Mammary epithelial cell (primary cell): ENCODE data around the gene MIOS.

ENCODE experiments used
- EZH2 ChIP-seq: IDR thresholded peaks from 2 replicates; pipeline ENCODE4 v1.6.1; 2012; ENCODE audit warnings: low read length, inconsistent platforms, borderline replicate concordance
- TF ChIP-seq, protein P1 (sequence below), 2 donors: IDR thresholded peaks in 1 of 2; conservative IDR thresholded peaks in 1 of 2; 2 replicates each; pipeline ENCODE4 v1.5.1; 2011 to 2012; ENCODE audit warnings: inconsistent platforms in 2 of 2, low read length in 2 of 2, mild to moderate bottlenecking in 2 of 2, control low read depth in 1 of 2, low read depth in 1 of 2; ENCODE audit not compliant: insufficient read depth in 1 of 2; ENCODE audit errors: extremely low read depth in 1 of 2

DNA sequence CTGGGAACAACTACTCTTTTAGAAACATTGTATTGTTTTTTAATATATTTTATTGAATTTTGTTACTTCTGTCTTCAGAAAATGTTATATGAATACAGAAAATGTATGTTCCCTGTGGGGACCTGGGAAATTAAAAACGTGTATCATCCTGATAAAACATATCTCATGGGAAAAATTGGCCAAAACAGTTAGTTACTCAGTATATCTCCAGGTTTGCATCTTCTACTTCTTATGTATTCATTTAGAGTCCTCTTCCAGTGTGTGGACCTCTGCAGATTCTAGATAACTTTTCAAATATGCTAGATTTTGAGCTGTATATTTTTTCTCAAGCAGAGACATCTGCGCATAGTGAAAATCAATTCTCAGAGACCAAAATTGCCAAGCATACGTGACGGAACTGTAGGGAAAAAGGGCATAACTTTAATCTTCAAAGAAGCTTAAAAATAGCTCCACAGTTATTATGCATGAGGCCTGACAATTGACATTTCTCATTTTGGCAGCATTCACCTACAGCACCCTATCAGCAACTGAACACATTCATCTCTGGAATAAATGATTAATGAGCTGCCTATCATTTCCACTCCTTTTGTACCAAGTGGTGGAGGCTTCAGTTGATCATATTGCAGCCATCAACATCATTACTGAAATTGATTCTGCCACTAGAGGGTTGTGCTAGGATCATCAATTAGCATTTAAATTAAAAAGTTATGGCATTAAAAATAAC, 47.5 kb downstream of the MIOS start:
- TF ChIP-seq, protein P1, sequence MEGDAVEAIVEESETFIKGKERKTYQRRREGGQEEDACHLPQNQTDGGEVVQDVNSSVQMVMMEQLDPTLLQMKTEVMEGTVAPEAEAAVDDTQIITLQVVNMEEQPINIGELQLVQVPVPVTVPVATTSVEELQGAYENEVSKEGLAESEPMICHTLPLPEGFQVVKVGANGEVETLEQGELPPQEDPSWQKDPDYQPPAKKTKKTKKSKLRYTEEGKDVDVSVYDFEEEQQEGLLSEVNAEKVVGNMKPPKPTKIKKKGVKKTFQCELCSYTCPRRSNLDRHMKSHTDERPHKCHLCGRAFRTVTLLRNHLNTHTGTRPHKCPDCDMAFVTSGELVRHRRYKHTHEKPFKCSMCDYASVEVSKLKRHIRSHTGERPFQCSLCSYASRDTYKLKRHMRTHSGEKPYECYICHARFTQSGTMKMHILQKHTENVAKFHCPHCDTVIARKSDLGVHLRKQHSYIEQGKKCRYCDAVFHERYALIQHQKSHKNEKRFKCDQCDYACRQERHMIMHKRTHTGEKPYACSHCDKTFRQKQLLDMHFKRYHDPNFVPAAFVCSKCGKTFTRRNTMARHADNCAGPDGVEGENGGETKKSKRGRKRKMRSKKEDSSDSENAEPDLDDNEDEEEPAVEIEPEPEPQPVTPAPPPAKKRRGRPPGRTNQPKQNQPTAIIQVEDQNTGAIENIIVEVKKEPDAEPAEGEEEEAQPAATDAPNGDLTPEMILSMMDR (conservative IDR thresholded peaks at IDR 0.05 in 1 of 2, IDR thresholded peaks at IDR 0.05 in 1 of 2; ENCODE audit: extremely low read depth in 1 of 2, insufficient read depth in 1 of 2, low read depth in 1 of 2, low read length in 2 of 2), result no peak
- TF ChIP-seq EZH2, result no peak
